Suprapubic skin (tissue), 3 donors: ENCODE results near the gene PRR33.

Experiments
- POLR2AphosphoS5 ChIP-seq, 3 donors: sonication (generic); formaldehyde crosslinking; IDR thresholded peaks; one replicate each; pipeline ENCODE4 v1.6.1; 2017; ENCODE audit warnings: antibody characterized with exemption in 3 of 3
- TF ChIP-seq, protein P1 (sequence below), 2 donors: fragments of 200-600 bp in 1 of 2; fragments of 450-650 bp in 1 of 2; sonication (generic) in 1 of 2; IDR thresholded peaks; one replicate each; pipeline ENCODE4 v1.5.1; 2016 to 2019; ENCODE audit warnings: antibody characterized with exemption in 2 of 2, mild to moderate bottlenecking in 1 of 2, moderate library complexity in 1 of 2

DNA sequence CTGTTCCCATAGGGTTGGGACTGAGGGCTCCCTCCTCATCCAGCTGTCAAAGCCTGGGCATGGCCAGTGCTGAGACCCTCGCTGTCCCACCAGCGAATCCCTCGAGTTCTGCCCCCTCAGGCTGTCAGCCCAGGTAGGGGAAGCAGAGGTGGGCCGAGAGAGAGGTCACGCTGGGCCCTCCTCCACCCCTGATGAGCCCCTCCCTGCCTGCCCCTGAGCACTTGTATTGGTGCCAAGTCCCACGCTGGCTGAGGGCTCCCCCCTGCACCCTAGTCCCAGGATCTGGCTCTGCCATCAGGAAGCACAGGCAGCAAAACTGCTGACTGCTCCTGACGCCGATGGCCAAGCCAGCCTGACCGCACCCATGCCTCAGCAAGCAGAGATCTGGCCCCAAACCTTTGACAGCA is 3.3 kb downstream of the PRR33 start:
- TF ChIP-seq POLR2AphosphoS5 (IDR thresholded peaks at IDR 0.05) = no peak
- TF ChIP-seq, protein P1, sequence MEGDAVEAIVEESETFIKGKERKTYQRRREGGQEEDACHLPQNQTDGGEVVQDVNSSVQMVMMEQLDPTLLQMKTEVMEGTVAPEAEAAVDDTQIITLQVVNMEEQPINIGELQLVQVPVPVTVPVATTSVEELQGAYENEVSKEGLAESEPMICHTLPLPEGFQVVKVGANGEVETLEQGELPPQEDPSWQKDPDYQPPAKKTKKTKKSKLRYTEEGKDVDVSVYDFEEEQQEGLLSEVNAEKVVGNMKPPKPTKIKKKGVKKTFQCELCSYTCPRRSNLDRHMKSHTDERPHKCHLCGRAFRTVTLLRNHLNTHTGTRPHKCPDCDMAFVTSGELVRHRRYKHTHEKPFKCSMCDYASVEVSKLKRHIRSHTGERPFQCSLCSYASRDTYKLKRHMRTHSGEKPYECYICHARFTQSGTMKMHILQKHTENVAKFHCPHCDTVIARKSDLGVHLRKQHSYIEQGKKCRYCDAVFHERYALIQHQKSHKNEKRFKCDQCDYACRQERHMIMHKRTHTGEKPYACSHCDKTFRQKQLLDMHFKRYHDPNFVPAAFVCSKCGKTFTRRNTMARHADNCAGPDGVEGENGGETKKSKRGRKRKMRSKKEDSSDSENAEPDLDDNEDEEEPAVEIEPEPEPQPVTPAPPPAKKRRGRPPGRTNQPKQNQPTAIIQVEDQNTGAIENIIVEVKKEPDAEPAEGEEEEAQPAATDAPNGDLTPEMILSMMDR (IDR thresholded peaks at IDR 0.05) = no peak
